Measurements from ENCODE around the gene CNBP. TPM values are rescaled to one million over a fixed set of nuclear protein-coding genes. Genes with fewer than 3 reads are reported as not detected.
"Not testable (repeated sequence)": the region's sequence is repeated elsewhere in the genome, so short reads cannot be mapped to it uniquely, and the experiment has no call there.

Gene CNBP
- total and polyA plus RNA-seq, 2 of the 4 experiments (the other 2 are of a cell fraction): 217 to 223 TPM

GRCh38 chr3:129195731-129196256 lies 12.1 kb upstream of the CNBP start (continued):
- TF ChIP-seq, protein P1, sequence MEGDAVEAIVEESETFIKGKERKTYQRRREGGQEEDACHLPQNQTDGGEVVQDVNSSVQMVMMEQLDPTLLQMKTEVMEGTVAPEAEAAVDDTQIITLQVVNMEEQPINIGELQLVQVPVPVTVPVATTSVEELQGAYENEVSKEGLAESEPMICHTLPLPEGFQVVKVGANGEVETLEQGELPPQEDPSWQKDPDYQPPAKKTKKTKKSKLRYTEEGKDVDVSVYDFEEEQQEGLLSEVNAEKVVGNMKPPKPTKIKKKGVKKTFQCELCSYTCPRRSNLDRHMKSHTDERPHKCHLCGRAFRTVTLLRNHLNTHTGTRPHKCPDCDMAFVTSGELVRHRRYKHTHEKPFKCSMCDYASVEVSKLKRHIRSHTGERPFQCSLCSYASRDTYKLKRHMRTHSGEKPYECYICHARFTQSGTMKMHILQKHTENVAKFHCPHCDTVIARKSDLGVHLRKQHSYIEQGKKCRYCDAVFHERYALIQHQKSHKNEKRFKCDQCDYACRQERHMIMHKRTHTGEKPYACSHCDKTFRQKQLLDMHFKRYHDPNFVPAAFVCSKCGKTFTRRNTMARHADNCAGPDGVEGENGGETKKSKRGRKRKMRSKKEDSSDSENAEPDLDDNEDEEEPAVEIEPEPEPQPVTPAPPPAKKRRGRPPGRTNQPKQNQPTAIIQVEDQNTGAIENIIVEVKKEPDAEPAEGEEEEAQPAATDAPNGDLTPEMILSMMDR (conservative IDR thresholded peaks at IDR 0.05; ENCODE audit: low read depth, low read length): no peak

DNA sequence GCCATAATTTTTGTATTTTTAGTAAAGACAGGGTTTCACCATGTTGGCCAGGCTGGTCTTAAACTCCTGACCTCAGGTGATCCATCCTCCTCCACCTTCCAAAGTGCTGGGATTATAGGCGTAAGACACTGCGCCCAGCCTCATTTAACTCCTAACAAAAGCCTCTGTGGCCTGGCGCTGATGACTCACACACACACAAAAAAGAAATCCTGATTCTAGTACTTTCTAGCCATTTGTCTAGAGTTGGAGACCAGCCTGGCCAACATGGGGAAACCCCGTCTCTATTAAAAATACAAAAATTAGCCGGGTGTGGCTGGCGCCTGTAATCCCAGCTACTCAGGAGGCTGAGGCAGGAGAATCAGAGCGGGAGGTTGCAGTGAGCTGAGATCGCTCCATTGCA lies 6.1 kb upstream of the CNBP start:
- H3K4me1 ChIP-seq (ENCODE audit: control insufficient read depth, insufficient read depth, low read length); CTCF ChIA-PET; H3K9ac ChIP-seq (ENCODE audit: low read depth, low read length); H2AFZ ChIP-seq (replicated peaks; ENCODE audit: low read length, poor library complexity); H3K23ac ChIP-seq (ENCODE audit: low read depth, low read length); H3K18ac ChIP-seq (ENCODE audit: low read depth, low read length); H3K14ac ChIP-seq (replicated peaks; ENCODE audit: low read depth, low read length); H4K8ac ChIP-seq (ENCODE audit: low read depth in 2 of 2, low read length in 2 of 2); H2BK5ac ChIP-seq (ENCODE audit: low read depth, low read length, poor library complexity, severe bottlenecking); H4K5ac ChIP-seq (ENCODE audit: low read depth, low read length); H4K20me1 ChIP-seq (ENCODE audit: insufficient read depth, low read length); POLR2A ChIA-PET (ENCODE audit: unreplicated experiment); H3K79me1 ChIP-seq (ENCODE audit: low read depth in 1 of 2, low read length in 2 of 2); H3K9me1 ChIP-seq (ENCODE audit: insufficient read depth, low read length); H3K4me3 ChIP-seq (ENCODE audit: insufficient read depth, low read depth, low read length); H4K91ac ChIP-seq (ENCODE audit: insufficient read depth, low read depth, low read length); in situ Hi-C loops (cut with MboI; ENCODE audit: low sequenced_read_pairs); DNase-seq; ATAC-seq (ENCODE audit: low read depth); H2BK20ac ChIP-seq (ENCODE audit: low read depth, low read length); H2AK9ac ChIP-seq (replicated peaks; ENCODE audit: low read depth, low read length, poor library complexity); H3K9me3 ChIP-seq (ENCODE audit: control insufficient read depth, insufficient read depth, low read length); BruUV-seq (replicated peaks); H3K27me3 ChIP-seq (ENCODE audit: control insufficient read depth, insufficient read depth, low read length); H3K56ac ChIP-seq (ENCODE audit: extremely low read depth, insufficient read depth, low read length); H3K4ac ChIP-seq (ENCODE audit: low read depth, low read length); H3K27ac ChIP-seq (ENCODE audit: insufficient read depth, low read length); H2BK120ac ChIP-seq (ENCODE audit: low read depth, low read length); intact Hi-C loops (cut with micrococcal nuclease); H3K36me3 ChIP-seq (ENCODE audit: control insufficient read depth, insufficient read depth, low read length); H3K4me2 ChIP-seq (ENCODE audit: low read depth, low read length); H2AK5ac ChIP-seq (ENCODE audit: low read depth, low read length); dilution Hi-C loops (cut with HindIII; ENCODE audit: low sequenced_read_pairs, unreplicated experiment); H2BK15ac ChIP-seq (ENCODE audit: low read depth, low read length): not testable (repeated sequence)
- 100% methylated on average over 3 of the region's 8 CpGs; no CpG with 5 or more reads in 1 of the 2 experiments for WGBS, 2 experiments (ENCODE audit: extremely low coverage in 2 of 2, insufficient read length in 1 of 2)
